CD14-positive monocyte (primary cell): ENCODE results near the gene SH2D1A. TPM values are rescaled to one million over a fixed set of nuclear protein-coding genes. Genes with fewer than 3 reads are reported as not detected.
A peak's percentile ranks its signal among the peaks of the same experiment; 100 is the strongest.

Experiments
- DNase-seq, 3 donors: peaks; one replicate each; pipeline ENCODE4 v3.0.0-alpha.2; 2011 to 2022
- H2AFZ ChIP-seq: 2 replicates; pipeline ENCODE4 v1.6.0; 2012; ENCODE audit warnings: mild to moderate bottlenecking, low read depth, low read length, inconsistent platforms; ENCODE audit not compliant: insufficient read depth, poor library complexity, severe bottlenecking
- H3K27ac ChIP-seq, 2 donors: 1 replicate in 1 of 2; 2 replicates in 1 of 2; pipeline ENCODE4 v1.5.1; 2012 to 2013; ENCODE audit warnings: low read length in 2 of 2, control low read depth in 1 of 2, inconsistent platforms in 1 of 2, low read depth in 1 of 2, mild to moderate bottlenecking in 1 of 2
- H3K27me3 ChIP-seq, 2 donors: one replicate each; pipeline versions ENCODE4 v1.6.0 to v1.6.1; 2011 to 2013; ENCODE audit warnings: low read length in 2 of 2; ENCODE audit not compliant: control insufficient read depth in 2 of 2, insufficient read depth in 2 of 2
- H3K36me3 ChIP-seq, 2 donors: replicated peaks in 1 of 2; 1 replicate in 1 of 2; 2 replicates in 1 of 2; pipeline versions ENCODE4 v1.5.1 to v1.6.1; 2012 to 2013; ENCODE audit warnings: low read length in 2 of 2, control low read depth in 1 of 2, inconsistent platforms in 1 of 2, mild to moderate bottlenecking in 1 of 2; ENCODE audit not compliant: insufficient read depth in 2 of 2, control insufficient read depth in 1 of 2
- H3K4me1 ChIP-seq, 2 donors: 1 replicate in 1 of 2; 2 replicates in 1 of 2; pipeline versions ENCODE4 v1.5.1 to v1.6.1; 2012 to 2013; ENCODE audit warnings: low read length in 2 of 2, control low read depth in 1 of 2, inconsistent platforms in 1 of 2, mild to moderate bottlenecking in 1 of 2, moderate library complexity in 1 of 2; ENCODE audit not compliant: insufficient read depth in 2 of 2, control insufficient read depth in 1 of 2
- H3K4me2 ChIP-seq: replicated peaks from 2 replicates; pipeline ENCODE3; 2012; ENCODE audit warnings: low read length, moderate library complexity, mild to moderate bottlenecking; ENCODE audit not compliant: poor library complexity, severe bottlenecking; ENCODE audit errors: extremely low read depth
- H3K4me3 ChIP-seq, 3 experiments: fragments of 200-600 bp in 1 of 3; sonication (generic) in 1 of 3; replicated peaks in 1 of 3; 1 replicate in 2 of 3; 2 replicates in 1 of 3; pipeline ENCODE4 v1.5.1; 2011 to 2013; ENCODE audit warnings: low read length in 3 of 3, mild to moderate bottlenecking in 3 of 3, control low read depth in 2 of 3, low read depth in 2 of 3, inconsistent platforms in 1 of 3, moderate library complexity in 1 of 3
- H3K79me2 ChIP-seq: 2 replicates; pipeline ENCODE4 v1.6.0; 2012; ENCODE audit warnings: mild to moderate bottlenecking, control low read depth, inconsistent platforms, low read length, moderate library complexity; ENCODE audit not compliant: insufficient read depth
- H3K9ac ChIP-seq: 2 replicates; pipeline ENCODE4 v1.6.0; 2017; ENCODE audit warnings: low read length, mild to moderate bottlenecking; ENCODE audit not compliant: insufficient read depth, poor library complexity, severe bottlenecking
- H3K9me3 ChIP-seq, 2 donors: replicated peaks in 1 of 2; 1 replicate in 1 of 2; 2 replicates in 1 of 2; pipeline versions ENCODE4 v1.5.1 to v1.6.1; 2012 to 2013; ENCODE audit warnings: low read length in 2 of 2, control low read depth in 1 of 2; ENCODE audit not compliant: control insufficient read depth in 1 of 2, insufficient read depth in 1 of 2
- H4K20me1 ChIP-seq: 2 replicates; pipeline ENCODE4 v1.6.0; 2012; ENCODE audit warnings: mild to moderate bottlenecking, low read length, control low read depth, moderate library complexity; ENCODE audit not compliant: insufficient read depth
- H3K27ac Mint-ChIP-seq, 7 donors: one replicate each; pipeline ENCODE4 v1.8.0; 2020; ENCODE audit warnings: mild to moderate bottlenecking in 7 of 7, mixed read lengths in 7 of 7, moderate library complexity in 6 of 7, inconsistent platforms in 2 of 7
- H3K27me3 Mint-ChIP-seq, 3 donors: one replicate each; pipeline ENCODE4 v1.8.0; 2021 to 2022; ENCODE audit warnings: low read depth in 3 of 3, mild to moderate bottlenecking in 3 of 3, mixed read lengths in 3 of 3, moderate library complexity in 3 of 3, inconsistent platforms in 1 of 3
- H3K36me3 Mint-ChIP-seq, 2 donors: one replicate each; pipeline ENCODE4 v1.8.0; 2020; ENCODE audit warnings: mixed read lengths in 2 of 2, inconsistent platforms in 1 of 2, mild to moderate bottlenecking in 1 of 2
- H3K4me1 Mint-ChIP-seq: one replicate; pipeline ENCODE4 v1.8.0; 2020; ENCODE audit warnings: mild to moderate bottlenecking, mixed read lengths
- H3K4me3 Mint-ChIP-seq, 2 donors: one replicate each; pipeline ENCODE4 v1.8.0; 2020; ENCODE audit warnings: mild to moderate bottlenecking in 2 of 2, mixed read lengths in 2 of 2, moderate library complexity in 1 of 2
- H3K9me3 Mint-ChIP-seq, 7 donors: one replicate each; pipeline ENCODE4 v1.8.0; 2020 to 2022; ENCODE audit warnings: mixed read lengths in 7 of 7, mild to moderate bottlenecking in 6 of 7, moderate library complexity in 6 of 7, inconsistent platforms in 2 of 7
- WGBS: methylation state at CpG from one replicate; pipeline ENCODE4 v1.1.5; 2013; ENCODE audit warnings: missing lambda C conversion rate; ENCODE audit not compliant: insufficient coverage; 5-methylcytosine and 5-hydroxymethylcytosine counted together
- intact Hi-C, 2 donors: fragments of 100-400 bp; cut with micrococcal nuclease; formaldehyde crosslinking; loops; one replicate each; pipeline versions ENCODE4 v1.15.0 to v1.15.1; 2023
- polyA plus RNA-seq, 3 donors: library from polyadenylated mRNA; depleted of rRNA in 1 of 3; unstranded in 2 of 3; stranded (reverse) in 1 of 3; fragments of 300-500 nt in 2 of 3; fragments of >200 nt in 1 of 3; fragmentation: Illumina TruSeq in 2 of 3; gene quantifications; 1 replicate in 2 of 3; 2 replicates in 1 of 3; pipeline ENCODE4 v1.2.3, GENCODE V29; 2012 to 2021
- TF ChIP-seq, protein P1 (sequence below): fragments of 200-600 bp; IDR thresholded peaks from one replicate; pipeline ENCODE4 v1.8.0; 2022; ENCODE audit warnings: antibody characterized with exemption, mild to moderate bottlenecking

SH2D1A gene
- polyA plus RNA-seq, 3 donors = 0.24 TPM; not detected in 2

DNA sequence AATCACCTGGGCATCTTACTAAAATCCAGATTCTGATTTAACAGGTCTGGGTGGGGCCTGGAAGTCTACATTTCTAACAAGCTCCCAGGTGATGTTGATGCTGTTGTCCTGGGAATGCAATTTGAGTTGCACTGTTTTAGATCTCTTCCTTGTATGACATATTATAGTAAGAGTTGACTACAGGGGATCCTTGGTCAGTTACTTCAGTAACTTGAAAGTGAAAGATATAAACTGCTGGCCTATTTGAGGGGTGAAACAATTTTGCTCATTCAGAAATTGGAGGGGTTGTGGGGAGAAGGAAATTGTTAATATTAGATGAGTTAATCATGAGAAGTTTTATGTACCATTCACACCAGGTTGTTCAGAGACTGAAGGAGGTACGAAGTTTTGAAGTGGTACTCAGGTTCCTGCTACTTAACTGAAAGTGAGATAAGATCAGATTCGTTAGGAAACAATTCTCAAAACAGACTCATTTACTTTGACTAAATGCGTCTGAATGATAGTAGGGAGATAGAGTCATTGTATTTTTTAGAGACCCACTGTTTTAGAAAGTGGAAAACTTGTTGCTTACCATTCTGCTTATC, 12.5 kb downstream of the SH2D1A start:
- peaks cover 6% of the 10 kb centered on the region for H3K4me1 Mint-ChIP-seq
- Histone ChIP-seq H3K4me2 (no peak overlapping the region), H3K9me3 (no peaks in the 10 kb centered on the region), H3K9ac (no peak overlapping the region), H3K4me1 (no peaks in the 10 kb centered on the region), H3K27ac (no peak overlapping the region), H3K27me3 (no peaks in the 10 kb centered on the region), H4K20me1 (no peaks in the 10 kb centered on the region), H3K4me3 (no peak overlapping the region), H2AFZ (peak overlapping the region; percentile 5), H3K36me3 (no peaks in the 10 kb centered on the region), H3K79me2 (no peaks in the 10 kb centered on the region)
- peaks cover 0 to 3% (median 0%) of the 10 kb centered on the region in 7 donors for H3K9me3 Mint-ChIP-seq
- peak overlapping the region in 1 of 7 donors; percentile 2 for H3K27ac Mint-ChIP-seq
- DNase-seq = no peak
- H3K36me3 Mint-ChIP-seq = no peaks in the 10 kb centered on the region
- intact Hi-C loops = no loop called here
- H3K4me3 Mint-ChIP-seq = no peak overlapping the region
- no CpG with 5 or more reads among the region's 3 CpGs for WGBS
- H3K27me3 Mint-ChIP-seq = peaks cover 0 to 6% (median 0%) of the 10 kb centered on the region in 3 donors
- TF ChIP-seq, protein P1, sequence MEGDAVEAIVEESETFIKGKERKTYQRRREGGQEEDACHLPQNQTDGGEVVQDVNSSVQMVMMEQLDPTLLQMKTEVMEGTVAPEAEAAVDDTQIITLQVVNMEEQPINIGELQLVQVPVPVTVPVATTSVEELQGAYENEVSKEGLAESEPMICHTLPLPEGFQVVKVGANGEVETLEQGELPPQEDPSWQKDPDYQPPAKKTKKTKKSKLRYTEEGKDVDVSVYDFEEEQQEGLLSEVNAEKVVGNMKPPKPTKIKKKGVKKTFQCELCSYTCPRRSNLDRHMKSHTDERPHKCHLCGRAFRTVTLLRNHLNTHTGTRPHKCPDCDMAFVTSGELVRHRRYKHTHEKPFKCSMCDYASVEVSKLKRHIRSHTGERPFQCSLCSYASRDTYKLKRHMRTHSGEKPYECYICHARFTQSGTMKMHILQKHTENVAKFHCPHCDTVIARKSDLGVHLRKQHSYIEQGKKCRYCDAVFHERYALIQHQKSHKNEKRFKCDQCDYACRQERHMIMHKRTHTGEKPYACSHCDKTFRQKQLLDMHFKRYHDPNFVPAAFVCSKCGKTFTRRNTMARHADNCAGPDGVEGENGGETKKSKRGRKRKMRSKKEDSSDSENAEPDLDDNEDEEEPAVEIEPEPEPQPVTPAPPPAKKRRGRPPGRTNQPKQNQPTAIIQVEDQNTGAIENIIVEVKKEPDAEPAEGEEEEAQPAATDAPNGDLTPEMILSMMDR = no peak

DNA sequence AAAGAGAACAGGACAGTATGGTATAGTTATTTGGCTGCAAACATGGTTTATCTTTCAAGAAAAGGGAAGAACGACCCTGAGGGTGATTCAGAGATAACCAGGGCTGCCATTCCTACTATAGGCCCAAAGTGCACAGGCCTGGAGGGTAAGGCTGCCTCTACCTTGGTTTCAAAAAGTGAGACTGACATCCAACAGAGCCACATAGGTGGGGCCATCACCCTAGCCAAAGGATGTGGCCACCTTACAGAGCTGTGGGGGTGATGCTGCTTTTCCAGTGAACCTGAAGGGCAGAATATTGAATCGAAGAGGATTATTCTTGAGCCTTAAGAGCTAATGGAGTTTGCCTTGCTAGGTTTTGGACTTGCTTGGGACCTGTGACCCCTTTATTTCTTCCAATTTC, 15.7 kb downstream of the SH2D1A start:
- Histone ChIP-seq H3K27ac (no peak overlapping the region), H3K4me2 (no peak overlapping the region), H3K4me3 (no peak overlapping the region), H3K36me3 (no peaks in the 10 kb centered on the region), H3K9ac (no peak overlapping the region), H3K4me1 (no peaks in the 10 kb centered on the region), H3K27me3 (no peaks in the 10 kb centered on the region), H3K79me2 (no peaks in the 10 kb centered on the region), H2AFZ (no peak overlapping the region), H3K9me3 (no peaks in the 10 kb centered on the region), H4K20me1 (no peaks in the 10 kb centered on the region)
- peaks cover 6% of the 10 kb centered on the region for H3K4me1 Mint-ChIP-seq
- no CpG with 5 or more reads among the region's 2 CpGs for WGBS
- no peak overlapping the region for H3K27ac Mint-ChIP-seq
- H3K4me3 Mint-ChIP-seq = no peak overlapping the region
- peaks cover 0 to 5% (median 0%) of the 10 kb centered on the region in 3 donors for H3K27me3 Mint-ChIP-seq
- TF ChIP-seq, protein P1 = no peak
- no peak for DNase-seq
- no peaks in the 10 kb centered on the region for H3K9me3 Mint-ChIP-seq
- intact Hi-C loops = no loop called here
- H3K36me3 Mint-ChIP-seq = no peaks in the 10 kb centered on the region
